ENCODE data around the gene SH2D4B. TPM values are rescaled to one million over a fixed set of nuclear protein-coding genes. Genes with fewer than 3 reads are reported as not detected.

The SH2D4B gene
- total RNA-seq, 4 donors from 2014 or later, result not detected

DNA sequence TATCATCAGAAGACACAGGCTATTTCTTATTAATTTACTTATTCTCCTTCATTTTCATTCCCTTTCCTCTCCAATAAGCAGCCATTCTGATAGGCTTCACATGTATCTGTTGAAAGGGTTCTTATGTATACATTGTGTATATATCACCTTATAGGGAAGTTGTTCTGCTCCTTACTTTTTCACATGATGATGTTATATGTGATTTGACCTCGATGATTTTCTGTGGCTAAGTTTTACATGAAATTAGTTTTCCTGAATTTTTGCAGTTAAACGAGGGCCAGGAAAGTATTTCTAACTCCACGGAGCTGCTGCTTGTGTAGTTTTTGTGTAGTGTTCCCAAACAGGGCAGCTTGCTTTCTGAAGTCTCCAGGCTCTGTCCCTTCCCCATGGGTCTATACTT lies 84.5 kb downstream of the SH2D4B start:
- Histone ChIP-seq H3K27ac (no peak overlapping the region), H3K9me3 (peaks cover 0 to 4% (median 0%) of the 10 kb centered on the region in 3 donors), H3K4me1 (no peaks in the 10 kb centered on the region), H3K4me3 (no peak overlapping the region), H3K36me3 (no peaks in the 10 kb centered on the region), H3K27me3 (peaks cover 2% of the 10 kb centered on the region)
- no peak for ATAC-seq
- no peak for TF ChIP-seq EP300 (IDR thresholded peaks at IDR 0.05)
- TF ChIP-seq POLR2AphosphoS5 (IDR thresholded peaks at IDR 0.05), result no peak
- no peak for TF ChIP-seq POLR2A (IDR thresholded peaks at IDR 0.05)
- no peak for TF ChIP-seq CTCF (IDR thresholded peaks at IDR 0.05)
- 60 to 78% methylated on average over 3 of the region's 3 CpGs for WGBS, 2 donors (ENCODE audit: low coverage in 1 of 2)

DNA sequence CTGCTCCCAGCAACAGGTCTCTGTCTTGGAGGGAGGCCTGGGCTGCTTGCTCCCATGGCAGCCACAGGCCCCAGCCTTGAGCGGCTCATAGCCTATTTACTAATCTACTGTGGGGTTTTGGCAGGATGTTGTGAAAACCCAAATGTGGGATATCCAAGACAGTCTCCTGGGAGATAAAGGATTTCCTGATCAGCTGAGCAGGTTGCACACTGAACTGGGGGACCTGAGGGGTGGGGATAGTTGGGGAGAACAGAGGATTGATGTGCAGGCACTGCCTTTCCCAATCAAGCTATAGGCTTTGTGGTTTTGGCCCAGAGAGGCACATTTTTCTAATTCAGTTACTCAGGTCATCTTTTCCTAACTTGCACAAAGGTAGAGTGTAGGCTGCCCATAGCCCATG lies 92.6 kb downstream of the SH2D4B start:
- 57% methylated on average over 1 of the region's 1 CpG; no CpG with 5 or more reads in 1 of the 2 donors for WGBS, 2 donors (ENCODE audit: low coverage in 1 of 2)
- no peak for ATAC-seq
- Histone ChIP-seq H3K27me3 (no peaks in the 10 kb centered on the region), H3K36me3 (no peaks in the 10 kb centered on the region), H3K9me3 (peaks cover 0 to 8% (median 0%) of the 10 kb centered on the region in 3 donors), H3K27ac (no peak overlapping the region), H3K4me3 (no peak overlapping the region), H3K4me1 (no peaks in the 10 kb centered on the region)
- TF ChIP-seq EP300 (IDR thresholded peaks at IDR 0.05) (no peak), CTCF (IDR thresholded peaks at IDR 0.05) (no peak), POLR2AphosphoS5 (IDR thresholded peaks at IDR 0.05) (no peak), POLR2A (IDR thresholded peaks at IDR 0.05) (no peak)

- Histone ChIP-seq H3K4me1 (no peaks in the 10 kb centered on the region), H3K27ac (no peak overlapping the region), H3K27me3 (no peaks in the 10 kb centered on the region), H3K4me3 (no peak overlapping the region), H3K9me3 (peaks cover 0 to 14% (median 0%) of the 10 kb centered on the region in 3 donors), H3K36me3 (no peaks in the 10 kb centered on the region)
- 60% methylated on average over 1 of the region's 7 CpGs; no CpG with 5 or more reads in 1 of the 2 donors for whole genome bisulfite sequencing, 2 donors (ENCODE audit: low coverage in 1 of 2)
- TF ChIP-seq POLR2AphosphoS5 (IDR thresholded peaks at IDR 0.05) (no peak), POLR2A (IDR thresholded peaks at IDR 0.05) (no peak), EP300 (IDR thresholded peaks at IDR 0.05) (no peak), CTCF (IDR thresholded peaks at IDR 0.05) (no peak)
- ATAC-seq, result no peak
Measured at GRCh38 chr10:80632742-80633141, 95.0 kb downstream of the SH2D4B start.

DNA sequence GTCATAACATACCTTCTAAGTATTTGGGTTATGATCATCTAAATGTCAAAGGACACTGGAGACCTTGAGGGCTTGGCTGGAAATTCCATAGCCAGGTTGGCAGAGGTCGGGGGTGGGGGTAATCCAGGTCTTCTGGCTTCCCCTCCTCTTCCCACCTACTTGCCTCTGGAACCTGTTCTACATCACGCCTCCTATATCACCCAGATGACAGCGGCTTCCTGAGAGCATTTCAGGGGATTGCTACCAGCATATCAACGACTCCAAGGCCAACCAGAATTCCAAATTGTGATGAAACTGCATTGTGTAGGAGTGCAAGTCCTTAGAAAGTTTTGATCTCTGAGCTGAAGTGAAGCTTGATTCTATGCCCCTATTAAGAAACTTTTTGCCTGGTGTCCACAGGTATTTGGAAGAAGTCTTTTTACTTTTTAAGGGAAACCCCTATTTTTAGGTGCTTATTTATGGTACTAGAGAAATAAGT lies 95.7 kb downstream of the SH2D4B start:
- Histone ChIP-seq H3K4me1 (no peaks in the 10 kb centered on the region), H3K4me3 (no peak overlapping the region), H3K36me3 (no peaks in the 10 kb centered on the region), H3K27ac (no peak overlapping the region), H3K9me3 (peaks cover 0 to 14% (median 0%) of the 10 kb centered on the region in 3 donors), H3K27me3 (no peaks in the 10 kb centered on the region)
- no peak for TF ChIP-seq CTCF (IDR thresholded peaks at IDR 0.05)
- TF ChIP-seq EP300 (IDR thresholded peaks at IDR 0.05), result no peak
- TF ChIP-seq POLR2AphosphoS5 (IDR thresholded peaks at IDR 0.05), result no peak
- no peak for TF ChIP-seq POLR2A (IDR thresholded peaks at IDR 0.05)
- no peak for ATAC-seq
- 65 to 71% methylated on average over 4 of the region's 4 CpGs for WGBS, 2 donors (ENCODE audit: low coverage in 1 of 2)

DNA sequence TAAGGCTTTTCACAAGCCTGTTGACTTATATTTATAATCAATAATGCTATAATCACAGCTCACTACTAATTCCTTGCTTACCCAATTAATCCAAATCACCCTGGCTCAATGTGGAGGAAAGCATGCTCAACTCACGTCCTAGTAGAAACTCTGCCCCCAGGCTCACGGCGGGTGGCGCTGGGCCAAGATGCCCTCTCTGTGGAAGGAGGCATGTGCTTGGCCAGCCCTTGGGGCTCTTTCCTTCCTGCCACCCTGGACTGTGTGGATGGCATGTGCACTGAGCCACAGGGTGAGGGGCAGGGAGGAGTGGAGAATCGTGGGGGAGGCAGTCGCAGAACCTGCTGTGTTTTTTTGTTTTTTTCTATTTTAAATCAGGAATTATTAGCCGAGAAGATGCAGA lies 96.2 kb downstream of the SH2D4B start:
- TF ChIP-seq POLR2A (IDR thresholded peaks at IDR 0.05), result no peak
- TF ChIP-seq POLR2AphosphoS5 (IDR thresholded peaks at IDR 0.05), result no peak
- no peak for TF ChIP-seq CTCF (IDR thresholded peaks at IDR 0.05)
- no peak for TF ChIP-seq EP300 (IDR thresholded peaks at IDR 0.05)
- no peak for ATAC-seq
- H3K4me3 ChIP-seq, result no peak overlapping the region
- peaks cover 0 to 14% (median 0%) of the 10 kb centered on the region in 3 donors for H3K9me3 ChIP-seq
- no peaks in the 10 kb centered on the region for H3K4me1 ChIP-seq
- no peaks in the 10 kb centered on the region for H3K27me3 ChIP-seq
- no peaks in the 10 kb centered on the region for H3K36me3 ChIP-seq
- no peak overlapping the region for H3K27ac ChIP-seq
- WGBS, 2 donors (ENCODE audit: low coverage in 1 of 2), result 75 to 100% methylated on average over 1 to 3 of the region's 7 CpGs
